Activated CD4-positive, alpha-beta T cell treated with anti-CD3 and anti-CD28 coated beads, Interleukin-10, Interleukin-2, amounts not matched to agents 100 ng/mL and 50 ng/mL, durations not matched to agents 16 hours and 8 hours (primary cell): ENCODE results near the gene TAS2R3.

Experiments
- DNase-seq: peaks from one replicate; pipeline ENCODE4 v3.0.0-alpha.2; 2020

The TAS2R3 gene

GRCh38 chr7:141788296-141788695 is 24.4 kb downstream of the TAS2R3 start:
- no peak for DNase-seq

- DNase-seq = no peak
These were observed 26.0 kb downstream of the TAS2R3 start, which contains the start of gene TAS2R5 for GRCh38 chr7:141789917-141790316. TSS of gene TAS2R5 (plus strand) at chr7:141790217. CDS start at chr7:141790362, 145 bp downstream.

- DNase-seq = no peak
These were observed 28.6 kb downstream of the TAS2R3 start for GRCh38 chr7:141792526-141792925.
